OCI-LY1 (cell line): ENCODE measurements around the gene MTX2.

Experiments
- H2AFZ ChIP-seq: fragments of 200-600 bp; sonication (generic), shearing (Covaris generic); 2 replicates; pipeline ENCODE4 v1.6.0; 2014; ENCODE audit warnings: antibody characterized with exemption, mild to moderate bottlenecking, low read length
- H3F3A ChIP-seq: fragments of 200-600 bp; sonication (generic), shearing (Covaris generic); 2 replicates; pipeline ENCODE4 v1.6.0; 2014; ENCODE audit warnings: mild to moderate bottlenecking, antibody characterized with exemption, low read length, moderate library complexity; ENCODE audit not compliant: insufficient read depth
- H3K27ac ChIP-seq: fragments of 200-600 bp; sonication (generic); 2 replicates; pipeline ENCODE4 v1.5.1; 2014; ENCODE audit warnings: low read length, mixed run types, mild to moderate bottlenecking, low read depth; ENCODE audit not compliant: poor library complexity, severe bottlenecking
- H3K27me3 ChIP-seq: fragments of 200-600 bp; sonication (generic); 2 replicates; pipeline ENCODE4 v1.6.0; 2014; ENCODE audit warnings: antibody characterized with exemption, mild to moderate bottlenecking, low read length, moderate library complexity; ENCODE audit not compliant: insufficient read depth
- H3K36me3 ChIP-seq: fragments of 200-600 bp; sonication (generic); 2 replicates; pipeline ENCODE4 v1.6.1; 2014; ENCODE audit warnings: mild to moderate bottlenecking, antibody characterized with exemption, low read length, moderate library complexity, mixed read lengths; ENCODE audit not compliant: insufficient read depth
- H3K4me1 ChIP-seq: fragments of 200-600 bp; sonication (generic); 2 replicates; pipeline ENCODE4 v1.5.1; 2014; ENCODE audit warnings: mild to moderate bottlenecking, low read length, moderate library complexity; ENCODE audit not compliant: insufficient read depth, severe bottlenecking
- H3K4me2 ChIP-seq: fragments of 200-600 bp; sonication (generic), shearing (Covaris generic); 2 replicates; pipeline ENCODE4 v1.6.1; 2014; ENCODE audit warnings: low read length
- H3K4me3 ChIP-seq: fragments of 200-600 bp; sonication (generic); 2 replicates; pipeline ENCODE4 v1.5.1; 2014; ENCODE audit warnings: low read length, low read depth, mild to moderate bottlenecking, mixed read lengths; ENCODE audit not compliant: poor library complexity, severe bottlenecking
- H3K79me2 ChIP-seq: fragments of 200-600 bp; shearing (Covaris generic); 2 replicates; pipeline ENCODE4 v1.6.1; 2016; ENCODE audit warnings: mixed run types, low read length, mixed read lengths; ENCODE audit not compliant: insufficient read depth
- H3K9ac ChIP-seq: fragments of 200-600 bp; sonication (generic), shearing (Covaris generic); 2 replicates; pipeline ENCODE4 v1.6.1; 2014; ENCODE audit warnings: mild to moderate bottlenecking, low read length, mixed read lengths
- H3K9me2 ChIP-seq: fragments of 200-600 bp; sonication (generic), shearing (Covaris generic); 2 replicates; pipeline ENCODE4 v1.6.1; 2014; ENCODE audit warnings: low read depth, mild to moderate bottlenecking, low read length, mixed read lengths
- H3K9me3 ChIP-seq: fragments of 200-600 bp; shearing (Covaris generic); 2 replicates; pipeline ENCODE4 v1.6.1; 2014; ENCODE audit warnings: low read length, mixed read lengths
- H4K20me1 ChIP-seq: fragments of 200-600 bp; sonication (generic), shearing (Covaris generic); 2 replicates; pipeline ENCODE4 v1.6.0; 2016; ENCODE audit warnings: mild to moderate bottlenecking, low read length; ENCODE audit not compliant: insufficient read depth
- CTCF ChIP-seq: fragments of 200-600 bp; sonication (generic), shearing (Covaris generic); IDR thresholded peaks from 2 replicates; pipeline ENCODE4 v1.5.1; 2017; ENCODE audit warnings: mild to moderate bottlenecking, antibody characterized with exemption, low read length, moderate library complexity, mixed read lengths
- EZH2 ChIP-seq: fragments of 200-600 bp; sonication (generic), shearing (Covaris generic); IDR thresholded peaks from 2 replicates; pipeline ENCODE4 v1.8.0; 2017; ENCODE audit warnings: borderline replicate concordance, mixed run types, mild to moderate bottlenecking, antibody characterized with exemption, low read length, moderate library complexity, mixed read lengths

MTX2 gene

GRCh38 chr2:176383836-176384442 is 114.7 kb downstream of the MTX2 start:
- no peak for TF ChIP-seq EZH2
- TF ChIP-seq CTCF: no peak
- Histone ChIP-seq H3K4me3 (no peak overlapping the region), H2AFZ (no peak overlapping the region)

GRCh38 chr2:176385219-176385759 is 116.0 kb downstream of the MTX2 start:
- H3K27ac ChIP-seq: no peak overlapping the region
- no peaks in the 10 kb centered on the region for H3F3A ChIP-seq
- H3K9me2 ChIP-seq: no peaks in the 10 kb centered on the region
- H3K27me3 ChIP-seq: no peaks in the 10 kb centered on the region
- no peak overlapping the region for H3K9ac ChIP-seq
- H3K4me2 ChIP-seq: no peak overlapping the region
- no peaks in the 10 kb centered on the region for H3K9me3 ChIP-seq
- H3K4me1 ChIP-seq: no peaks in the 10 kb centered on the region
- TF ChIP-seq EZH2: no peak
- no peak for TF ChIP-seq CTCF
- H3K36me3 ChIP-seq: no peaks in the 10 kb centered on the region
- H3K4me3 ChIP-seq: no peak overlapping the region
- no peaks in the 10 kb centered on the region for H4K20me1 ChIP-seq
- H2AFZ ChIP-seq: no peak overlapping the region
- no peaks in the 10 kb centered on the region for H3K79me2 ChIP-seq

More at GRCh38 chr2:176383836-176384442, 114.7 kb downstream of the MTX2 start:
- H3K4me1 ChIP-seq: no peaks in the 10 kb centered on the region
- no peaks in the 10 kb centered on the region for H3K9me2 ChIP-seq
- no peaks in the 10 kb centered on the region for H3K36me3 ChIP-seq
- H4K20me1 ChIP-seq: no peaks in the 10 kb centered on the region
- no peak overlapping the region for H3K9ac ChIP-seq
- H3K4me2 ChIP-seq: no peak overlapping the region
- no peaks in the 10 kb centered on the region for H3K79me2 ChIP-seq
- H3F3A ChIP-seq: no peaks in the 10 kb centered on the region
- H3K27me3 ChIP-seq: no peaks in the 10 kb centered on the region
- no peaks in the 10 kb centered on the region for H3K9me3 ChIP-seq
- H3K27ac ChIP-seq: no peak overlapping the region

GRCh38 chr2:176385838-176386237 is 116.6 kb downstream of the MTX2 start:
- Histone ChIP-seq H3K4me1 (no peaks in the 10 kb centered on the region), H3K9ac (no peak overlapping the region), H3K9me2 (no peaks in the 10 kb centered on the region), H3K4me2 (no peak overlapping the region), H3K27ac (no peak overlapping the region), H3K9me3 (no peaks in the 10 kb centered on the region), H2AFZ (no peak overlapping the region), H3K4me3 (no peak overlapping the region), H4K20me1 (no peaks in the 10 kb centered on the region), H3F3A (no peaks in the 10 kb centered on the region), H3K36me3 (no peaks in the 10 kb centered on the region), H3K79me2 (no peaks in the 10 kb centered on the region), H3K27me3 (no peaks in the 10 kb centered on the region)
- TF ChIP-seq CTCF (no peak; the same call in 1 of the 2 replicates), EZH2 (no peak)
